Measurements from ENCODE around the gene IL1R2.

GRCh38 chr2:101985101-101985792 is 6.5 kb upstream of the IL1R2 start:
- TF ChIP-seq CTCF (tag by site-specific recombination; IDR thresholded peaks at IDR 0.05) (no peak), KLF16 (tag by site-specific recombination; IDR thresholded peaks at IDR 0.05) (no peak), ZNF274 (IDR thresholded peaks at IDR 0.05; ENCODE audit: low read length) (no peak), ZNF274 (tag by site-specific recombination; IDR thresholded peaks at IDR 0.05; ENCODE audit: borderline replicate concordance) (no peak), ZNF626 (tag by site-specific recombination; IDR thresholded peaks at IDR 0.05) (no peak), ZNF830 (tag by site-specific recombination; IDR thresholded peaks at IDR 0.05; ENCODE audit: low read depth) (no peak), ZBTB10 (tag by site-specific recombination; IDR thresholded peaks at IDR 0.05) (no peak), ZXDB (tag by site-specific recombination; IDR thresholded peaks at IDR 0.05) (no peak), ZNF548 (tag by site-specific recombination; IDR thresholded peaks at IDR 0.05) (no peak)

Data from HEK293 (cell line).